Measurements from ENCODE around the gene DNAL1.

DNAL1 gene

GRCh38 chr14:73619524-73619923, 25.3 kb upstream of the DNAL1 start:
- TF ChIP-seq CTCF (IDR thresholded peaks at IDR 0.05), result no peak
- no peaks in the 10 kb centered on the region for H3K27me3 ChIP-seq
- no peak overlapping the region for H3K27ac ChIP-seq
- H3K4me1 ChIP-seq (ENCODE audit: control insufficient read depth in 1 of 2, insufficient read depth in 1 of 2, low read depth in 1 of 2, low read length in 1 of 2), result no peaks in the 10 kb centered on the region
- no peaks in the 10 kb centered on the region for H3K9me3 ChIP-seq
- H3K36me3 ChIP-seq, result no peaks in the 10 kb centered on the region
- no peak overlapping the region for H3K4me3 ChIP-seq (ENCODE audit: low read depth in 1 of 2, low read length in 1 of 2)

- no peaks in the 10 kb centered on the region for H3K36me3 ChIP-seq
- H3K9me3 ChIP-seq, result no peaks in the 10 kb centered on the region
- H3K4me3 ChIP-seq (ENCODE audit: low read depth in 1 of 2, low read length in 1 of 2), result no peak overlapping the region
- TF ChIP-seq CTCF (IDR thresholded peaks at IDR 0.05), result no peak
- H3K27me3 ChIP-seq, result no peaks in the 10 kb centered on the region
- no peaks in the 10 kb centered on the region for H3K4me1 ChIP-seq (ENCODE audit: control insufficient read depth in 1 of 2, insufficient read depth in 1 of 2, low read depth in 1 of 2, low read length in 1 of 2)
- no peak overlapping the region for H3K27ac ChIP-seq
Measured at GRCh38 chr14:73620268-73620667, 24.5 kb upstream of the DNAL1 start.

- no peak overlapping the region for H3K4me3 ChIP-seq (ENCODE audit: low read depth in 1 of 2, low read length in 1 of 2)
- H3K36me3 ChIP-seq, result no peaks in the 10 kb centered on the region
- no peak overlapping the region for H3K27ac ChIP-seq
- no peaks in the 10 kb centered on the region for H3K4me1 ChIP-seq (ENCODE audit: control insufficient read depth in 1 of 2, insufficient read depth in 1 of 2, low read depth in 1 of 2, low read length in 1 of 2)
- H3K9me3 ChIP-seq, result no peaks in the 10 kb centered on the region
- TF ChIP-seq CTCF (IDR thresholded peaks at IDR 0.05), result no peak
- H3K27me3 ChIP-seq, result no peaks in the 10 kb centered on the region
Measured at GRCh38 chr14:73623504-73624054, 21.2 kb upstream of the DNAL1 start.

GRCh38 chr14:73625706-73626105, 19.1 kb upstream of the DNAL1 start:
- H3K36me3 ChIP-seq, result no peaks in the 10 kb centered on the region
- no peaks in the 10 kb centered on the region for H3K27me3 ChIP-seq
- no peaks in the 10 kb centered on the region for H3K4me1 ChIP-seq (ENCODE audit: control insufficient read depth in 1 of 2, insufficient read depth in 1 of 2, low read depth in 1 of 2, low read length in 1 of 2)
- no peak overlapping the region for H3K27ac ChIP-seq
- H3K4me3 ChIP-seq (ENCODE audit: low read depth in 1 of 2, low read length in 1 of 2), result no peak overlapping the region
- no peak for TF ChIP-seq CTCF (IDR thresholded peaks at IDR 0.05)
- no peaks in the 10 kb centered on the region for H3K9me3 ChIP-seq

GRCh38 chr14:73627151-73627558, 17.6 kb upstream of the DNAL1 start:
- Histone ChIP-seq H3K27ac (no peak overlapping the region), H3K27me3 (no peaks in the 10 kb centered on the region), H3K4me1 (ENCODE audit: control insufficient read depth in 1 of 2, insufficient read depth in 1 of 2, low read depth in 1 of 2, low read length in 1 of 2) (no peaks in the 10 kb centered on the region), H3K4me3 (ENCODE audit: low read depth in 1 of 2, low read length in 1 of 2) (no peak overlapping the region), H3K36me3 (no peaks in the 10 kb centered on the region), H3K9me3 (no peaks in the 10 kb centered on the region)
- no peak for TF ChIP-seq CTCF (IDR thresholded peaks at IDR 0.05)
